Cardiac fibroblast (primary cell): ENCODE data around the gene WARS2.

Experiments used
- DNase-seq, 2 donors: peaks; one replicate each; pipeline versions ENCODE4 v3.0.0 to v3.0.0-alpha.2; 2010; ENCODE audit warnings: low read depth in 2 of 2
- H3K4me3 ChIP-seq, 2 donors: replicated peaks in 1 of 2; 1 replicate in 1 of 2; 2 replicates in 1 of 2; pipeline ENCODE4 v1.5.1; 2011; ENCODE audit warnings: low read depth in 2 of 2, low read length in 2 of 2, mild to moderate bottlenecking in 2 of 2, moderate library complexity in 1 of 2
- CTCF ChIP-seq: IDR thresholded peaks from one replicate; pipeline ENCODE4 v1.5.1; 2011; ENCODE audit warnings: low read depth, mild to moderate bottlenecking, low read length, inconsistent platforms

WARS2 gene

GRCh38 chr1:119004129-119004527, 136.3 kb downstream of the WARS2 start:
- no peak for DNase-seq
- H3K4me3 ChIP-seq, result no peak overlapping the region
- no peak for TF ChIP-seq CTCF

- TF ChIP-seq CTCF, result no peak
- no peak for DNase-seq
- no peak overlapping the region for H3K4me3 ChIP-seq
Observed at GRCh38 chr1:119003413-119004128, 136.9 kb downstream of the WARS2 start.

GRCh38 chr1:119002028-119002686, 138.3 kb downstream of the WARS2 start:
- peak; percentile 86 to 92 for DNase-seq
- TF ChIP-seq CTCF, result no peak
- no peak overlapping the region for H3K4me3 ChIP-seq

- TF ChIP-seq CTCF, result no peak
- H3K4me3 ChIP-seq, result peak overlapping the region; percentile 13 to 33
- DNase-seq, result peak; percentile 44 to 59
Observed at GRCh38 chr1:119001181-119002027, 139.0 kb downstream of the WARS2 start.

GRCh38 chr1:119000371-119001180, 139.9 kb downstream of the WARS2 start:
- peak overlapping the region; percentile 3 to 33 for H3K4me3 ChIP-seq
- TF ChIP-seq CTCF, result no peak
- DNase-seq, result no peak

- H3K4me3 ChIP-seq, result no peak overlapping the region
- no peak for TF ChIP-seq CTCF
- DNase-seq, result no peak
Observed at GRCh38 chr1:118999348-119000071, 140.9 kb downstream of the WARS2 start.
